NCI-H2107 treated with DMSO at 0.1 percent for 48 hours (cell line): ENCODE results near the gene PHETA2.
"Not testable (repeated sequence)": the region's sequence is repeated elsewhere in the genome, so short reads cannot be mapped to it uniquely, and the experiment has no call there.

Source experiments
- DNase-seq: peaks from one replicate; lab custom pipeline; 2025; ENCODE audit not compliant: unreplicated experiment; lab: John Stamatoyannopoulos, UW

The PHETA2 gene

GRCh38 chr22:42101199-42101598 lies 27.2 kb downstream of the PHETA2 start:
- DNase-seq = no peak

- DNase-seq = not testable (repeated sequence)
Measured at GRCh38 chr22:42104332-42104860, 30.3 kb downstream of the PHETA2 start.

- no peak for DNase-seq
Measured at GRCh38 chr22:42108848-42109247, 34.8 kb downstream of the PHETA2 start.

- DNase-seq = no peak
Measured at GRCh38 chr22:42111798-42112197, 37.8 kb downstream of the PHETA2 start.

- not testable (repeated sequence) for DNase-seq
Measured at GRCh38 chr22:42112793-42113192, 38.7 kb downstream of the PHETA2 start.

- DNase-seq = no peak
Measured at GRCh38 chr22:42114721-42115120, 40.7 kb downstream of the PHETA2 start.

- DNase-seq = not testable (repeated sequence)
Measured at GRCh38 chr22:42115420-42115830, 41.4 kb downstream of the PHETA2 start.

GRCh38 chr22:42116848-42117424 lies 42.9 kb downstream of the PHETA2 start:
- no peak for DNase-seq

GRCh38 chr22:42120231-42121021 lies 46.4 kb downstream of the PHETA2 start:
- not testable (repeated sequence) for DNase-seq

- DNase-seq = not testable (repeated sequence)
Measured at GRCh38 chr22:42123529-42123928, 49.5 kb downstream of the PHETA2 start.

GRCh38 chr22:42127606-42128005 lies 53.6 kb downstream of the PHETA2 start:
- no peak for DNase-seq

GRCh38 chr22:42128007-42128406 lies 54.0 kb downstream of the PHETA2 start:
- not testable (repeated sequence) for DNase-seq
